Liver (tissue), 9 donors: ENCODE measurements around the gene PAK2. TPM values are rescaled to one million over a fixed set of nuclear protein-coding genes. Genes with fewer than 3 reads are reported as not detected.
"Not testable (repeated sequence)": the region's sequence is repeated elsewhere in the genome, so short reads cannot be mapped to it uniquely, and the experiment has no call there.

Source experiments
- DNase-seq: peaks from one replicate; pipeline ENCODE4 v3.0.0-alpha.2; 2017; ENCODE audit warnings: low spot score
- H3K27ac ChIP-seq, 2 donors: one replicate each; pipeline ENCODE4 v1.7.0; 2013; ENCODE audit warnings: inconsistent platforms in 2 of 2, low read length in 2 of 2, control low read depth in 1 of 2, low read depth in 1 of 2, mild to moderate bottlenecking in 1 of 2
- H3K27me3 ChIP-seq, 4 donors: one replicate each; pipeline versions ENCODE4 v1.6.1 to v1.7.0; 2013; ENCODE audit warnings: low read length in 3 of 4, inconsistent platforms in 1 of 4, mild to moderate bottlenecking in 1 of 4, moderate library complexity in 1 of 4; ENCODE audit not compliant: control insufficient read depth in 4 of 4, insufficient read depth in 4 of 4
- H3K36me3 ChIP-seq, 4 donors: one replicate each; pipeline versions ENCODE4 v1.6.1 to v1.7.0; 2013; ENCODE audit warnings: low read length in 3 of 4, mild to moderate bottlenecking in 3 of 4, low read depth in 1 of 4, moderate library complexity in 1 of 4; ENCODE audit not compliant: control insufficient read depth in 4 of 4, insufficient read depth in 3 of 4
- H3K4me1 ChIP-seq, 4 donors: one replicate each; pipeline versions ENCODE4 v1.6.1 to v1.7.0; 2013; ENCODE audit warnings: low read length in 3 of 4, mild to moderate bottlenecking in 3 of 4, moderate library complexity in 1 of 4; ENCODE audit not compliant: control insufficient read depth in 4 of 4, insufficient read depth in 4 of 4
- H3K4me3 ChIP-seq, 3 donors: one replicate each; pipeline versions ENCODE4 v1.6.1 to v1.7.0; 2013; ENCODE audit warnings: low read length in 3 of 3, control low read depth in 1 of 3, low read depth in 1 of 3, mild to moderate bottlenecking in 1 of 3
- H3K9ac ChIP-seq, 2 donors: one replicate each; pipeline ENCODE4 v1.7.0; 2013; ENCODE audit warnings: low read length in 2 of 2, mild to moderate bottlenecking in 2 of 2, moderate library complexity in 2 of 2, control low read depth in 1 of 2, low read depth in 1 of 2
- H3K9me3 ChIP-seq, 4 donors: one replicate each; pipeline versions ENCODE4 v1.6.1 to v1.7.0; 2013; ENCODE audit warnings: low read length in 3 of 4; ENCODE audit not compliant: control insufficient read depth in 4 of 4
- ATF3 ChIP-seq: IDR thresholded peaks from 2 replicates; pipeline ENCODE4 v1.6.1; 2016; ENCODE audit warnings: antibody characterized with exemption
- EGR1 ChIP-seq, 2 donors: IDR thresholded peaks; 2 replicates each; pipeline ENCODE4 v1.6.1; 2016 to 2018; ENCODE audit warnings: antibody characterized with exemption in 2 of 2, low read depth in 2 of 2
- FOXA1 ChIP-seq: IDR thresholded peaks from 2 replicates; pipeline ENCODE4 v1.6.1; 2016; ENCODE audit warnings: antibody characterized with exemption
- FOXA2 ChIP-seq: IDR thresholded peaks from 2 replicates; pipeline ENCODE4 v1.6.1; 2016; ENCODE audit warnings: antibody characterized with exemption
- GABPA ChIP-seq, 2 donors: IDR thresholded peaks in 1 of 2; conservative IDR thresholded peaks in 1 of 2; 2 replicates each; pipeline ENCODE4 v1.6.1; 2016; ENCODE audit warnings: antibody characterized with exemption in 2 of 2, mild to moderate bottlenecking in 1 of 2, moderate library complexity in 1 of 2
- HNF4A ChIP-seq, 2 donors: conservative IDR thresholded peaks; 2 replicates each; pipeline ENCODE4 v1.6.1; 2016; ENCODE audit warnings: antibody characterized with exemption in 2 of 2, mild to moderate bottlenecking in 2 of 2
- JUND ChIP-seq, 2 donors: IDR thresholded peaks; 2 replicates each; pipeline ENCODE4 v1.6.1; 2016; ENCODE audit warnings: antibody characterized with exemption in 2 of 2
- NR2F2 ChIP-seq: IDR thresholded peaks from 2 replicates; pipeline ENCODE4 v1.6.1; 2016; ENCODE audit warnings: antibody characterized with exemption
- RAD21 ChIP-seq, 2 donors: IDR thresholded peaks; 2 replicates each; pipeline ENCODE4 v1.6.1; 2016; ENCODE audit warnings: antibody characterized with exemption in 2 of 2, mild to moderate bottlenecking in 2 of 2
- RXRA ChIP-seq, 2 donors: IDR thresholded peaks; 2 replicates each; pipeline ENCODE4 v1.6.1; 2017 to 2018; ENCODE audit warnings: antibody characterized with exemption in 2 of 2, mild to moderate bottlenecking in 1 of 2
- TAF1 ChIP-seq: conservative IDR thresholded peaks from 2 replicates; pipeline ENCODE4 v1.6.1; 2016; ENCODE audit warnings: antibody characterized with exemption, mild to moderate bottlenecking
- ZBTB33 ChIP-seq: IDR thresholded peaks from 2 replicates; pipeline ENCODE4 v1.6.1; 2016; ENCODE audit warnings: antibody characterized with exemption
- WGBS: extraction: QIAGEN DNeasy Blood & Tissue Kit; methylation state at CpG from one replicate; pipeline ENCODE4 v1.1.7; 2013; 5-methylcytosine and 5-hydroxymethylcytosine counted together
- polyA plus RNA-seq, 2 donors: library from polyadenylated mRNA; stranded (reverse) in 1 of 2; unstranded in 1 of 2; fragments of 200-250 nt in 1 of 2; fragments of >200 nt in 1 of 2; fragmentation: Nextera tagmentation in 1 of 2; extraction: Ambion mirVana in 1 of 2; gene quantifications; one replicate each; pipeline versions ENCODE4 v1.2.1 to v1.2.3, GENCODE V29; 2013 to 2015
- total RNA-seq, 2 donors: library from RNA; depleted of rRNA; stranded (reverse); fragments of >200 nt; gene quantifications; one replicate each; pipeline ENCODE4 v1.2.3, GENCODE V29; 2014
- TF ChIP-seq, protein P1 (sequence below): IDR thresholded peaks from 2 replicates; pipeline ENCODE4 v1.6.1; 2016; ENCODE audit warnings: antibody characterized with exemption, mild to moderate bottlenecking
- donor health status: healthy.
- donor health status: healthy.
- donor health status: healthy.
- donor health status: healthy.
- donor health status: healthy.

Gene PAK2
- total and polyA plus RNA-seq, 4 donors = 16.0 to 44.3 (median 24.9) TPM

DNA sequence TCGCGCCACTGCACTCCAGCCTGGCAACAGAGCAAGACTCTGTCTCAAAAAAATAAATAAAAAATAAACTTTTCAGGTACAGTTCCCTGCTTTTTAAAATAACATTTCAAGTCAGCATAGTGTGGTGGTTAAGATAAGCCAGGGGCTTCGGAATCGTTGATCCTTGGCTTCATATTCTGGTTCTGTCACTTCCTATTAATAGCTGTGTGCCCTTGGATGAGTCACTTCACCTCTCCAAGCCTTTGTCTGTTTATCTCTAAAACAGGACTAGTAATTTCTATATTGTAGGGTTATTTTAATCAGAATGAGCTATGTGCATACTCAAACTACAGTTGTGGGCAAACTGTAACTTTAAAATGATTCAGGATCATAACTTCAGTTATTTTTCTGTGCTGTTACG lies 74.2 kb downstream of the PAK2 start:
- H3K36me3 ChIP-seq = peaks cover 9 to 48% (median 37%) of the 10 kb centered on the region in 4 donors
- WGBS = 92% methylated on average over 5 of the region's 5 CpGs

DNA sequence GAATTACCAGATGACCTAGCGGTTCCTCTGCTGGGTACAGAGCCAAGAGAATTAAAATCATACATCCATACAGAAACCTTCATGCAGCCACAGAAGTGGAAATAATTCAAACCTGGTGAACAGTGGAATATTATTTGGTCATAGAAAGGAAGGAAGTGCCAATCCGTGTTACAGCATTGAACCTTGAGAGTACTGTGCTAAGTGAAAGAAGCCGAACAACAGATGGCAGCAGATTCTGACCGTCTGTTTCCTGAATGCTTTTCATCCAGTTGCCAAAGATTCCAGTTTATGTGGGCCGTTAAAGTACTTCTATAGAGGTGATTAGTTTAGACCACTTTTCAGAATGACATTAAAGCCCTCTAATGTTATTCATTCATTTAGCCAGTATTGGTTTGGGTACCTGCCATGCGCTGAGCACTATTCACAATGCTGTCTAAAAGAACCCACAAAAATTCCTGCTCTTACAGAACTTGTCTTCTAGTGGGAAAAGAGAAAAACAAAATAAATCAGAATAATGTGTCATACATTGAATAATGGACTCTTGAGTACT lies 82.2 kb downstream of the PAK2 start:
- Histone ChIP-seq H3K27me3 (no peaks in the 10 kb centered on the region), H3K36me3 (peaks cover 14 to 66% (median 49%) of the 10 kb centered on the region in 4 donors), H3K9me3 (no peaks in the 10 kb centered on the region), H3K4me3 (no peak overlapping the region), H3K27ac (no peak overlapping the region), H3K9ac (no peak overlapping the region), H3K4me1 (no peaks in the 10 kb centered on the region)
- TF ChIP-seq HNF4A (conservative IDR thresholded peaks at IDR 0.05) = no peak
- TF ChIP-seq JUND (IDR thresholded peaks at IDR 0.05) = no peak
- TF ChIP-seq RXRA (IDR thresholded peaks at IDR 0.05) = no peak
- TF ChIP-seq ATF3 = no peak
- TF ChIP-seq RAD21 (IDR thresholded peaks at IDR 0.05) = no peak
- no peak for TF ChIP-seq TAF1
- no peak for TF ChIP-seq EGR1 (IDR thresholded peaks at IDR 0.05; ENCODE audit: low read depth in 2 of 2)
- TF ChIP-seq FOXA2 = no peak
- no peak for TF ChIP-seq NR2F2
- no peak for TF ChIP-seq FOXA1
- TF ChIP-seq, protein P1, sequence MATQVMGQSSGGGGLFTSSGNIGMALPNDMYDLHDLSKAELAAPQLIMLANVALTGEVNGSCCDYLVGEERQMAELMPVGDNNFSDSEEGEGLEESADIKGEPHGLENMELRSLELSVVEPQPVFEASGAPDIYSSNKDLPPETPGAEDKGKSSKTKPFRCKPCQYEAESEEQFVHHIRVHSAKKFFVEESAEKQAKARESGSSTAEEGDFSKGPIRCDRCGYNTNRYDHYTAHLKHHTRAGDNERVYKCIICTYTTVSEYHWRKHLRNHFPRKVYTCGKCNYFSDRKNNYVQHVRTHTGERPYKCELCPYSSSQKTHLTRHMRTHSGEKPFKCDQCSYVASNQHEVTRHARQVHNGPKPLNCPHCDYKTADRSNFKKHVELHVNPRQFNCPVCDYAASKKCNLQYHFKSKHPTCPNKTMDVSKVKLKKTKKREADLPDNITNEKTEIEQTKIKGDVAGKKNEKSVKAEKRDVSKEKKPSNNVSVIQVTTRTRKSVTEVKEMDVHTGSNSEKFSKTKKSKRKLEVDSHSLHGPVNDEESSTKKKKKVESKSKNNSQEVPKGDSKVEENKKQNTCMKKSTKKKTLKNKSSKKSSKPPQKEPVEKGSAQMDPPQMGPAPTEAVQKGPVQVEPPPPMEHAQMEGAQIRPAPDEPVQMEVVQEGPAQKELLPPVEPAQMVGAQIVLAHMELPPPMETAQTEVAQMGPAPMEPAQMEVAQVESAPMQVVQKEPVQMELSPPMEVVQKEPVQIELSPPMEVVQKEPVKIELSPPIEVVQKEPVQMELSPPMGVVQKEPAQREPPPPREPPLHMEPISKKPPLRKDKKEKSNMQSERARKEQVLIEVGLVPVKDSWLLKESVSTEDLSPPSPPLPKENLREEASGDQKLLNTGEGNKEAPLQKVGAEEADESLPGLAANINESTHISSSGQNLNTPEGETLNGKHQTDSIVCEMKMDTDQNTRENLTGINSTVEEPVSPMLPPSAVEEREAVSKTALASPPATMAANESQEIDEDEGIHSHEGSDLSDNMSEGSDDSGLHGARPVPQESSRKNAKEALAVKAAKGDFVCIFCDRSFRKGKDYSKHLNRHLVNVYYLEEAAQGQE = no peak
- WGBS = 94% methylated on average over 6 of the region's 6 CpGs
- no peak for DNase-seq

More for the DNA sequence above, 74.2 kb downstream of the PAK2 start:
- H3K4me3 ChIP-seq = no peak overlapping the region
- DNase-seq = no peak
- no peaks in the 10 kb centered on the region for H3K9me3 ChIP-seq
- no peak overlapping the region for H3K9ac ChIP-seq
- TF ChIP-seq GABPA (IDR thresholded peaks at IDR 0.05 in 1 of 2, conservative IDR thresholded peaks at IDR 0.05 in 1 of 2) (no peak), JUND (IDR thresholded peaks at IDR 0.05) (no peak), FOXA2 (no peak), ZBTB33 (no peak), EGR1 (IDR thresholded peaks at IDR 0.05; ENCODE audit: low read depth in 2 of 2) (no peak), RXRA (IDR thresholded peaks at IDR 0.05) (no peak), NR2F2 (no peak)
- no peaks in the 10 kb centered on the region for H3K4me1 ChIP-seq
- no peak overlapping the region for H3K27ac ChIP-seq
- no peaks in the 10 kb centered on the region for H3K27me3 ChIP-seq

GRCh38 chr3:196829651-196830050 lies 90.0 kb downstream of the PAK2 start:
- not testable (repeated sequence) for H3K9me3 ChIP-seq, H3K9ac ChIP-seq, H3K27ac ChIP-seq, H3K4me1 ChIP-seq, H3K4me3 ChIP-seq, H3K27me3 ChIP-seq, DNase-seq
- H3K36me3 ChIP-seq = peaks cover 3 to 21% (median 21%) of the 10 kb centered on the region in 4 donors
- 97% methylated on average over 3 of the region's 3 CpGs for WGBS
